SK-N-MC (cell line): ENCODE results near the gene CFAP251.

ENCODE experiments used
- EZH2 ChIP-seq: fragments of 200-600 bp; sonication (generic); IDR thresholded peaks from one replicate; pipeline ENCODE4 v1.6.1; 2017; ENCODE audit warnings: antibody characterized with exemption
- FOXP2 ChIP-seq: optimal IDR thresholded peaks from 2 replicates; pipeline ENCODE3; 2011; ENCODE audit warnings: mild to moderate bottlenecking, moderate library complexity; ENCODE audit not compliant: insufficient read depth; ENCODE audit errors: extremely low read length, control extremely low read depth
- POLR2AphosphoS5 ChIP-seq: IDR thresholded peaks from 2 replicates; pipeline ENCODE4 v1.6.1; 2012; ENCODE audit warnings: mild to moderate bottlenecking, low read depth, low read length, borderline replicate concordance

DNA sequence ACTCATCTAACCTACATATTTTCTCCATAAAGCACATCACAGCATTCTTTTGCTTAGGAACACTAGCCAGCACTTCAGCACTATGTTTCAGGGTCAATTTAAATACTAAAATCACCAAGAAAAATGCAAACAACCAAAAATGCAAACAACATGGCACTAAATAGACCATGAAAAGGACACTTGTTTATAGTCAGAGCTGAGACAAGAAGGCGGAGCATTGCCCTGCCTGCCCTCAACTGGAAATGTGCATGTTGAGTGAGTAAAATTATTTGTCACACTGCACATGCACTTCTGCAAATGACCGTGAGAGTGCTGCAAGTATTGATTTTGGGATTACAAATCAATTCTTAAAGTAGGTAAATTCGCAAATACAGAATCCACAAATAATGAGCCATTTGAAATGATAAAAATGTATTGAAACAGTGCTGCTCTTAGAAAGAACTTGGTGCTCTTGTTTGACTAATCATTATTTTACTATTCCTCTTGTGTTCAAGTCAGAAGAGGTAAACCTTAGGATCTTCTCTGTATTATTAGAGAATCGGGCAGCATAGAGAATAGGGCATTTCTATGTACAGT lies 34.8 kb downstream of the CFAP251 start:
- TF ChIP-seq POLR2AphosphoS5 (no peak), EZH2 (no peak), FOXP2 (no peak)
